Sigmoid colon (tissue), 4 donors: Measurements from ENCODE around the gene ZFAND3.

Experiments used
- POLR2A ChIP-seq, 2 donors: fragments of 450-650 bp; IDR thresholded peaks; one replicate each; pipeline ENCODE4 v1.6.1; 2016; ENCODE audit warnings: antibody characterized with exemption in 2 of 2, mild to moderate bottlenecking in 2 of 2, moderate library complexity in 2 of 2
- POLR2AphosphoS5 ChIP-seq, 4 donors: sonication (generic); formaldehyde crosslinking; IDR thresholded peaks; one replicate each; pipeline ENCODE4 v1.6.1; 2017; ENCODE audit warnings: antibody characterized with exemption in 4 of 4
- TF ChIP-seq, protein P1 (sequence below), 4 experiments: fragments of 450-650 bp in 3 of 4; fragments of 200-600 bp in 1 of 4; IDR thresholded peaks; one replicate each; pipeline ENCODE4 v1.5.1; 2016 to 2019; ENCODE audit warnings: antibody characterized with exemption in 4 of 4, mild to moderate bottlenecking in 3 of 4, moderate library complexity in 2 of 4

DNA sequence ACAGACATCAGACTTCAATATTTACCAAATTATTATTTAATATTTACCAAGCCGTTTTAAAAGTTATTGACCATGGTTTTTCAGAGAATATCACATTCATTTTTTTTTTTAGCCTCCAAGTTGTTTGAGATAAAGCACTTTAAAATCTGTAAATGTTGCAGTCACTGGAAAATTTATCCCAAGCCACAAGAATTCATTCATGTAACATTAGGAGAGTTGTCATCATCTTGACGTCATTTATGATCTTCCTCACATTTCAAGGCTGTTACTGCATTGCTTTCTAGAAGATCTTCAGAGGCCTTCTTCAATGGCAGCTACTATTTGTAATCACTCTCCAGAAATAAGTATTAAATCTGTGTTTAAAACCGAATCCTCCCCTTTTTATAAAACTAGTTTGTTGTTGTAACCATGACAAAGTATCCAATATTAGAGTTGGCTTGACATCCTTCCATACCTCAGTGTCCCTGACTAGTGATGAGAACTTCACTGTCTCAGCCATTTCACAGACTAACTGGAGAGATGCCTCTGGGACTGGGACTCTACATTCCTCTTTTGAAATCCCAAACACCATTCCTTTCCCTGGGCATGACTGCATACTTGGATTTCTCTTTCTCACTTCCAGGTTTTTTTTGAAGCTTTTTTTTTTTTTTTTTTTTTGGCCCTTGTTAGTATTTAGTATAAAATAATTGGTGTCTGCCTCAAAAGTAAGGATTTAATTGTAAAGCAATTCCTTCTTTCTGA, 100.1 kb downstream of the ZFAND3 start:
- TF ChIP-seq, protein P1, sequence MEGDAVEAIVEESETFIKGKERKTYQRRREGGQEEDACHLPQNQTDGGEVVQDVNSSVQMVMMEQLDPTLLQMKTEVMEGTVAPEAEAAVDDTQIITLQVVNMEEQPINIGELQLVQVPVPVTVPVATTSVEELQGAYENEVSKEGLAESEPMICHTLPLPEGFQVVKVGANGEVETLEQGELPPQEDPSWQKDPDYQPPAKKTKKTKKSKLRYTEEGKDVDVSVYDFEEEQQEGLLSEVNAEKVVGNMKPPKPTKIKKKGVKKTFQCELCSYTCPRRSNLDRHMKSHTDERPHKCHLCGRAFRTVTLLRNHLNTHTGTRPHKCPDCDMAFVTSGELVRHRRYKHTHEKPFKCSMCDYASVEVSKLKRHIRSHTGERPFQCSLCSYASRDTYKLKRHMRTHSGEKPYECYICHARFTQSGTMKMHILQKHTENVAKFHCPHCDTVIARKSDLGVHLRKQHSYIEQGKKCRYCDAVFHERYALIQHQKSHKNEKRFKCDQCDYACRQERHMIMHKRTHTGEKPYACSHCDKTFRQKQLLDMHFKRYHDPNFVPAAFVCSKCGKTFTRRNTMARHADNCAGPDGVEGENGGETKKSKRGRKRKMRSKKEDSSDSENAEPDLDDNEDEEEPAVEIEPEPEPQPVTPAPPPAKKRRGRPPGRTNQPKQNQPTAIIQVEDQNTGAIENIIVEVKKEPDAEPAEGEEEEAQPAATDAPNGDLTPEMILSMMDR (IDR thresholded peaks at IDR 0.05) = no peak
- TF ChIP-seq POLR2A (IDR thresholded peaks at IDR 0.05) (no peak), POLR2AphosphoS5 (IDR thresholded peaks at IDR 0.05) (no peak)
